DOHH2 (cell line): Measurements from ENCODE around the gene ARF3.
A peak's percentile ranks its signal among the peaks of the same experiment; 100 is the strongest.

Experiments
- H3F3A ChIP-seq: fragments of 200-600 bp; sonication (generic), shearing (Covaris generic); 2 replicates; pipeline ENCODE4 v1.6.0; 2016; ENCODE audit warnings: antibody characterized with exemption, mild to moderate bottlenecking; ENCODE audit not compliant: control insufficient read depth, insufficient read depth
- H3K27ac ChIP-seq: fragments of 200-600 bp; sonication (generic); 2 replicates; pipeline ENCODE4 v1.5.1; 2014; ENCODE audit warnings: low read depth, mild to moderate bottlenecking, low read length, moderate library complexity
- H3K27me3 ChIP-seq: fragments of 200-600 bp; sonication (generic); 2 replicates; pipeline ENCODE4 v1.6.1; 2014; ENCODE audit warnings: mild to moderate bottlenecking, low read length, mixed read lengths; ENCODE audit not compliant: control insufficient read depth
- H3K36me3 ChIP-seq: fragments of 200-600 bp; sonication (generic); 2 replicates; pipeline ENCODE4 v1.6.1; 2014; ENCODE audit warnings: mild to moderate bottlenecking, low read length, moderate library complexity, mixed read lengths; ENCODE audit not compliant: control insufficient read depth
- H3K4me1 ChIP-seq: fragments of 200-600 bp; sonication (generic); 2 replicates; pipeline ENCODE4 v1.6.1; 2014; ENCODE audit warnings: mild to moderate bottlenecking, low read length, mixed read lengths; ENCODE audit not compliant: control insufficient read depth
- H3K4me2 ChIP-seq: fragments of 200-600 bp; sonication (generic); 2 replicates; pipeline ENCODE4 v1.6.0; 2014; ENCODE audit warnings: mild to moderate bottlenecking, low read length, moderate library complexity
- H3K4me3 ChIP-seq: fragments of 200-600 bp; sonication (generic); 2 replicates; pipeline ENCODE4 v1.5.1; 2014; ENCODE audit warnings: mild to moderate bottlenecking, low read length, mixed read lengths
- H3K79me2 ChIP-seq: fragments of 200-600 bp; sonication (generic); 2 replicates; pipeline ENCODE4 v1.6.1; 2014; ENCODE audit warnings: mild to moderate bottlenecking, low read length, mixed read lengths; ENCODE audit not compliant: control insufficient read depth
- H3K9me2 ChIP-seq: fragments of 200-600 bp; sonication (generic); replicated peaks from 2 replicates; pipeline ENCODE4 v1.6.1; 2014; ENCODE audit warnings: mild to moderate bottlenecking, low read length, mixed read lengths; ENCODE audit not compliant: control insufficient read depth
- H3K9me3 ChIP-seq: fragments of 200-600 bp; sonication (generic); 2 replicates; pipeline ENCODE4 v1.6.1; 2014; ENCODE audit warnings: antibody characterized with exemption, low read length, mixed read lengths; ENCODE audit not compliant: control insufficient read depth, insufficient read depth
- H4K20me1 ChIP-seq: fragments of 200-600 bp; sonication (generic); 2 replicates; pipeline ENCODE4 v1.6.0; 2014; ENCODE audit warnings: low read depth, mild to moderate bottlenecking, antibody characterized with exemption, low read length, moderate library complexity; ENCODE audit not compliant: control insufficient read depth, insufficient read depth
- EZH2phosphoT487 ChIP-seq: fragments of 200-600 bp; sonication (generic); IDR thresholded peaks from 2 replicates; pipeline ENCODE4 v1.6.1; 2017; ENCODE audit warnings: borderline replicate concordance, mild to moderate bottlenecking, antibody characterized with exemption, low read length, moderate library complexity, mixed read lengths
- TF ChIP-seq, protein P1 (sequence below): fragments of 200-600 bp; sonication (generic); IDR thresholded peaks from one replicate; pipeline ENCODE4 v1.5.1; 2014; ENCODE audit warnings: antibody characterized with exemption, mild to moderate bottlenecking, low read depth, low read length; ENCODE audit not compliant: poor library complexity, severe bottlenecking

The ARF3 gene

DNA sequence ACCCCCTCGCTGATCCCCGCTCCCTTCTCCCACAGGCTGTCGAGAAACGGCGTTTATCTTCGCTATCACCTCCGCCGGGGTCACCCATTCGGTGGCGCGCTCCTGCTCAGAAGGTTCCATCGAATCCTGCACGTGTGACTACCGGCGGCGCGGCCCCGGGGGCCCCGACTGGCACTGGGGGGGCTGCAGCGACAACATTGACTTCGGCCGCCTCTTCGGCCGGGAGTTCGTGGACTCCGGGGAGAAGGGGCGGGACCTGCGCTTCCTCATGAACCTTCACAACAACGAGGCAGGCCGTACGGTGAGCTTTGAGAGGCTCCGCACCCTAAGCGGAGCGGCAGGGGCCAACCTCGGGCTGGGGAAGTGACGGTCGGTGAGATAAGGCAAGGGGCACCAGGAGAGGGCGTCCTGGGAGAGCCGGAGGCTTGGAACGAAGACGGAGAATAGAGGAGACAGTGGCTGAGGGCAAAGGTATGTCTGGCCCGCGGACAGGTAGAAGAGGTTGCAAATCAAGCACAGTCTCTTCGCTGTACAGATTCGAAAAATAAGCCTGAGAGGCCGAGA lies 23.2 kb upstream of the ARF3 start:
- Histone ChIP-seq H3K79me2 (no peaks in the 10 kb centered on the region), H3K4me3 (peak overlapping the region; percentile 58), H3K9me3 (no peaks in the 10 kb centered on the region), H3K27ac (no peak overlapping the region), H3K27me3 (peaks cover 85% of the 10 kb centered on the region), H3F3A (no peaks in the 10 kb centered on the region), H4K20me1 (no peaks in the 10 kb centered on the region), H3K36me3 (no peaks in the 10 kb centered on the region), H3K9me2 (no peaks in the 10 kb centered on the region), H3K4me1 (peaks cover 41% of the 10 kb centered on the region), H3K4me2 (peak overlapping the region; percentile 65)
- no peak; the same call in 1 of the 2 replicates for TF ChIP-seq EZH2phosphoT487
- TF ChIP-seq, protein P1, sequence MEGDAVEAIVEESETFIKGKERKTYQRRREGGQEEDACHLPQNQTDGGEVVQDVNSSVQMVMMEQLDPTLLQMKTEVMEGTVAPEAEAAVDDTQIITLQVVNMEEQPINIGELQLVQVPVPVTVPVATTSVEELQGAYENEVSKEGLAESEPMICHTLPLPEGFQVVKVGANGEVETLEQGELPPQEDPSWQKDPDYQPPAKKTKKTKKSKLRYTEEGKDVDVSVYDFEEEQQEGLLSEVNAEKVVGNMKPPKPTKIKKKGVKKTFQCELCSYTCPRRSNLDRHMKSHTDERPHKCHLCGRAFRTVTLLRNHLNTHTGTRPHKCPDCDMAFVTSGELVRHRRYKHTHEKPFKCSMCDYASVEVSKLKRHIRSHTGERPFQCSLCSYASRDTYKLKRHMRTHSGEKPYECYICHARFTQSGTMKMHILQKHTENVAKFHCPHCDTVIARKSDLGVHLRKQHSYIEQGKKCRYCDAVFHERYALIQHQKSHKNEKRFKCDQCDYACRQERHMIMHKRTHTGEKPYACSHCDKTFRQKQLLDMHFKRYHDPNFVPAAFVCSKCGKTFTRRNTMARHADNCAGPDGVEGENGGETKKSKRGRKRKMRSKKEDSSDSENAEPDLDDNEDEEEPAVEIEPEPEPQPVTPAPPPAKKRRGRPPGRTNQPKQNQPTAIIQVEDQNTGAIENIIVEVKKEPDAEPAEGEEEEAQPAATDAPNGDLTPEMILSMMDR, result peak; percentile 34

DNA sequence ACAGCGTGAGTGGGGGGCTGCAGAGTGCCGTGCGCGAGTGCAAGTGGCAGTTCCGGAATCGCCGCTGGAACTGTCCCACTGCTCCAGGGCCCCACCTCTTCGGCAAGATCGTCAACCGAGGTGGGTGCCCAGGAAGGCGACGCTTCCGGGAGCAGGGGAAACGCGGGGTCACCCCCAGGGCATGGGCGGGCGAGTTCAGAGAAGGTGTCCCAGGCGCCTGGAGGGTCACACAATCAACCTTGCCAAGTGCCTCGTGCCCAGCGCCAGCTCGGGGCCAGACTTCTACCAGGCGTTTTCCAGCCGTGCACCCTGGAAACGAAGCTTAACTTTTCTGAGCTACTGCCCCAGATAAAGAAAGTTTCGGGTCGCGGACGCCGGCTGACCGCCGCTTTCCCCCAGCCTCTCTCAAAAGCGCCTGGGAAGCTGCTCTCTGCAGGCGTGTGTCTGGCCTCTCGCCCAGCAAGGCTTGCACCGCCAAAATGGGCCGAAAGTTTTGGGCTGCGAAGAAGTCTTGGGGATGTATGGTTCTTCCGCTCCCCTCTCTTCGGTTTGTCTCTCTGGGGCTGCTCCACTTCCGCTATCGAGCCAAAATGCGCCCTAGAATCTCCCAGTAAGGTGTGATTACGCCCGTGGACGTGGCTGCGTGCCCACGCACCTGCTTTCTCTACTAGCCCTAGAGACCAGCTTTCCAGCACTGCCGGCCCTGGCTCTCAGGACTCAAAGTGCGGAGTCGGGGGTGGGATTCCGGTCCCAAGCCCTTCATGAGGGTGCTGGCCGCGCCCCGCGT lies 22.5 kb upstream of the ARF3 start:
- Histone ChIP-seq H3K9me3 (no peaks in the 10 kb centered on the region), H3K4me1 (peaks cover 41% of the 10 kb centered on the region), H3F3A (no peaks in the 10 kb centered on the region), H3K9me2 (no peaks in the 10 kb centered on the region), H4K20me1 (no peaks in the 10 kb centered on the region), H3K36me3 (no peaks in the 10 kb centered on the region), H3K27me3 (peaks cover 78% of the 10 kb centered on the region), H3K27ac (no peak overlapping the region), H3K4me3 (peak overlapping the region; percentile 58), H3K4me2 (peak overlapping the region; percentile 65), H3K79me2 (no peaks in the 10 kb centered on the region)
- TF ChIP-seq, protein P1, result no peak
- TF ChIP-seq EZH2phosphoT487, result peak; percentile 62; the same call in 1 of the 2 replicates

DNA sequence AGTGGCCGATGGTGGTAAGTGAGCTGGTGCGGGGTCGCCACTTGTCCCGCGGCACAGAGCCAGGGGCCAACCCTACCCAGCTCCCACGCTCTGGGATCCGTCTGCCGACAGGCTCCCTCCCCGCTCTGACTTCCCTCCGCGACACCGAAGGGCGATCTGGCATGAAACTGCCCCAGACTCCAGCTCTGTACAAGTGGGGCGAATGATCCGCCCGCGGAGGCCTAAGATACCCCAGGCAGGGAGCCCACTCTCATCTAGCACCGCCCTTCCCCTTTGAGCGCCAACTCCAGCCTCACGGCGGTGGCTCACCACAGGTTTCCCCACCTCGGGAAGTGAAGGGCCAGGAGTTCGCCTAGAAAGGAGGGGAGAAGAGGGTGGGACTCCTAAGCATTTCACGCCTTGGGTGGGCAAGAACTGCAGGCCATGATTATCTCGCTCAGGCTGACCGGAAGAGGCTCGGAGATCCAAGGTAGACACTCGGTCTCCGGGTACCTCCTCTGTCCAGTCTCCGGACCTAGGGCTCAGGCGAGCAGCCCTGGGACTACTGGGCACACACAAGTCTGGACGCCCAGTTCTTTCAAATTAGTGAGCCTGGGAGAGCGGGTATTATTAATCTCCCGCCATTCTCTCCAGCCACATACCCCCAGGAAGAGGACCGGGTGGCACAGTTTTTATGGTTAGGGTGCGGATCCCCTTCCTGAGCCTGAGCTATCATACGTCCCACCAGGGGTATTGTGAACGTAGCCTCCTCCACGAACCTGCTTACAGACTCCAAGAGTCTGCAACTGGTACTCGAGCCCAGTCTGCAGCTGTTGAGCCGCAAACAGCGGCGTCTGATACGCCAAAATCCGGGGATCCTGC lies 21.7 kb upstream of the ARF3 start:
- Histone ChIP-seq H3K9me3 (no peaks in the 10 kb centered on the region), H3K36me3 (no peaks in the 10 kb centered on the region), H3K4me3 (peak overlapping the region; percentile 58), H3K4me2 (peak overlapping the region; percentile 65), H3K27ac (no peak overlapping the region), H3K27me3 (peaks cover 76% of the 10 kb centered on the region), H4K20me1 (no peaks in the 10 kb centered on the region), H3F3A (no peaks in the 10 kb centered on the region), H3K79me2 (no peaks in the 10 kb centered on the region), H3K9me2 (no peaks in the 10 kb centered on the region), H3K4me1 (peaks cover 41% of the 10 kb centered on the region)
- TF ChIP-seq EZH2phosphoT487, result peak; percentile 70; the same call in 1 of the 2 replicates
- TF ChIP-seq, protein P1, result no peak
